Subcutaneous adipose tissue (tissue), 4 donors: ENCODE measurements around the gene OPCML. TPM values are rescaled to one million over a fixed set of nuclear protein-coding genes. Genes with fewer than 3 reads are reported as not detected.

Experiments
- total RNA-seq, 4 donors: library from RNA; depleted of rRNA; stranded (reverse); fragments of >200 nt; gene quantifications; one replicate each; pipeline ENCODE4 v1.1.0, GENCODE V29; 2016
- TF ChIP-seq, protein P1 (sequence below): fragments of 450-650 bp; IDR thresholded peaks from one replicate; pipeline ENCODE4 v1.5.1; 2016; ENCODE audit warnings: low read depth, mild to moderate bottlenecking, control low read depth, antibody characterized with exemption, moderate library complexity

The OPCML gene
- total RNA-seq, 4 donors from 2014 or later, result under 0.01 TPM; not detected in 3

DNA sequence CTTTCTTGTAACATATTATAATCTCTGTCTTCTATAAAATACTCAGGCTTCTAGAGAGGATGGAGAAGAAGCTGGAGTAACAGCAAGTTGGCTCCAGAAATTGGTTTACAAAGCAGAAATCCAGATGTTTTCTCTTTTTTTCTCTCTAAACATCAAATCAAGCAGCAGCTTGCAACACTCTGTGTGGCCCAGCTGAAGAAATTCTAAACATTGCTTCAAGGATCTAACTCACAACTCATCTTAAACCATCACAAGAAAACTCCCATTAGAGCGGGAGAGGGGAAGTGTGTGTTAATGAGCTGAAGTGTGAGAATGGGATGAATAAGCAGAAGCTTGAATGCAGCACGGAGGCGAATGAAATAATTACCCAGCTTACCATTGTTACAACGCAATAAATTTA, 146.5 kb downstream of the OPCML start:
- TF ChIP-seq, protein P1, sequence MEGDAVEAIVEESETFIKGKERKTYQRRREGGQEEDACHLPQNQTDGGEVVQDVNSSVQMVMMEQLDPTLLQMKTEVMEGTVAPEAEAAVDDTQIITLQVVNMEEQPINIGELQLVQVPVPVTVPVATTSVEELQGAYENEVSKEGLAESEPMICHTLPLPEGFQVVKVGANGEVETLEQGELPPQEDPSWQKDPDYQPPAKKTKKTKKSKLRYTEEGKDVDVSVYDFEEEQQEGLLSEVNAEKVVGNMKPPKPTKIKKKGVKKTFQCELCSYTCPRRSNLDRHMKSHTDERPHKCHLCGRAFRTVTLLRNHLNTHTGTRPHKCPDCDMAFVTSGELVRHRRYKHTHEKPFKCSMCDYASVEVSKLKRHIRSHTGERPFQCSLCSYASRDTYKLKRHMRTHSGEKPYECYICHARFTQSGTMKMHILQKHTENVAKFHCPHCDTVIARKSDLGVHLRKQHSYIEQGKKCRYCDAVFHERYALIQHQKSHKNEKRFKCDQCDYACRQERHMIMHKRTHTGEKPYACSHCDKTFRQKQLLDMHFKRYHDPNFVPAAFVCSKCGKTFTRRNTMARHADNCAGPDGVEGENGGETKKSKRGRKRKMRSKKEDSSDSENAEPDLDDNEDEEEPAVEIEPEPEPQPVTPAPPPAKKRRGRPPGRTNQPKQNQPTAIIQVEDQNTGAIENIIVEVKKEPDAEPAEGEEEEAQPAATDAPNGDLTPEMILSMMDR, result no peak

DNA sequence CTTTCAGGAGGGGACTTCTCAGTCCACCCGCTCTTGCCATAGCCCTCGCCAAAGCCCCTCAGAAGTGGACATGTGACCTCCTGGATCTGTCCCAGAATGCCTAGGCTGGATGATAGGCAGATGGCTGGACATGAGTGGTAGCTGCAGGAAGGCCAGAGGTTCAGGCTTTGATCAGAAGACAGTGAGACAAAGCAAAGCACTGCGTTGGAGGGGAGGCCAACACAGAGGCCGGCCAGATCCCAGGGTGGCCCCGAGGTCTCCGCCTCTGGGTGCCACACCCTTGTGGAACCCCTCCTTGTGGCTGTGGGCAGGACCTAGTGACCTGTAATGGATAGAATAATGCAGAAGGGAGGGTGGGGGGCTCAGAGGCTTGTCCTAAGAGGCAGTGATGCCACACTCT, 147.6 kb downstream of the OPCML start:
- TF ChIP-seq, protein P1, result no peak

DNA sequence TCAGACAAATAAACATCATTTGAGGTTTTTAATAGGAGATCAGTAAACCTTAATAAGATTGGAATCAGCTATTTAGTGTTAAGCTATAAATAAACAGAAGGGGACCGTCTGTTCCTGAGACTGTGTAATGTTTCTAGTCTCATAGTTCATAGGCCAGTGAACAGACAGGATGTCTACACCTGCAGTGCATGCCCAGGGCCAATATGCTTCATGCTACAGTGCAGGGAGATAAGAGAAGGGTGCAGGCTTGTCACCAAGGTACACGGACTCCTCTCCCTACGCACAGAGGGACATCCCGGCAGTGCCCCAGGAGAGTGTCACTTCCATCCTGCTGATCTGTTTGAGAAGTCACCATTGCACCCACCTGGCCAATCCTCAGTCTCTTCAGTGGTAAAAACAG, 148.6 kb downstream of the OPCML start:
- TF ChIP-seq, protein P1, result no peak

DNA sequence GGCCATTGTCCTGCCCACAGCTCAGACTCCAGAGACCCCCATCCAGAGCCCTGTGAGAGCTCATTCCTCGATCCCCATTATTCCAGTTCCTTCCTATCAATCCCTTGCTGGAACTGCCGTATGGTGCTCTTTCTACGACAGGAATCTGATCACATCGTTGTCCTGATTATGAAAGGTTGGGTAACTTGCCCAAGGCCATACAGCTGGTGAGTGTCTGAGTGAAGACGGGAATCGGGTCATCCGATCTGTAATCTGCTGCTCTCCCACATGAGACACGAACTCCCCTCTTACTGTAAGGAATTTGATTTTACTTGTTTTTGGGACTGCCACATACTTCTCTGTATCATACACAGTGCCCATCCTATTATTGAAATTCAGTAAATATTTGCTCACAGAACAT, 149.1 kb downstream of the OPCML start:
- TF ChIP-seq, protein P1, result no peak

DNA sequence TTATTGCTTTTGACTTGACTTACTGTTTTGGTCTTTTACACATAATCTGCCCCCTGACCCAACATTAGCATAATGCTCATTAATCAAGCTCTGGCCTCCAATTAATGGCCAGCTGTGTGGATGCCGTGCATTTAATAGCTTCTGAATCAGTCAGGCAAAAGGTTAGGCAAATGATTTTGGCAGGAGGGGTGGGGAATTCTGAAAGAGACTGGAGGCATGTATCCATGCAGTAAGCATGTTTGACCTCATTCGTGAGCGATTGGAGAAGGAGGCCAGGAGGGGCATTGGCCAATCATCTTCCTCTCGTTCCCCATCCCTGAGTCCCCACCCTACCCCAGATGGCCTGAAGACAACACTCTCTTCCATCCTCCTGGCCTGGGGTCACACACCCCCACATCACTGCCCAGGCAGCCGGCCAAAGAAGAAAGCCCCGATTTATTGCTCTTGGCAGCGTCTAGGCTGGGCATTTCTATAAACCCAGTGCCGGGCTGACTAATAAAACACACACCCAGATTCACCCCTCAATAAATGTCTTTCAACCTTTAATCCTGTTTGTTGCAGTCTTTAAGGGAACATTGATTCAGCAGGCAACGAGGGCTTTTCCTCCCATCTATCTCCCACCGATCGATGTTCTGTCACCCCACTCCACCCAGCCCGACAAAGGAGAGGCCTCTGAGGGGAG, 150.0 kb downstream of the OPCML start:
- TF ChIP-seq, protein P1, result no peak

- TF ChIP-seq, protein P1, result no peak
Observed at GRCh38 chr11:133381761-133382130, 150.6 kb downstream of the OPCML start.

DNA sequence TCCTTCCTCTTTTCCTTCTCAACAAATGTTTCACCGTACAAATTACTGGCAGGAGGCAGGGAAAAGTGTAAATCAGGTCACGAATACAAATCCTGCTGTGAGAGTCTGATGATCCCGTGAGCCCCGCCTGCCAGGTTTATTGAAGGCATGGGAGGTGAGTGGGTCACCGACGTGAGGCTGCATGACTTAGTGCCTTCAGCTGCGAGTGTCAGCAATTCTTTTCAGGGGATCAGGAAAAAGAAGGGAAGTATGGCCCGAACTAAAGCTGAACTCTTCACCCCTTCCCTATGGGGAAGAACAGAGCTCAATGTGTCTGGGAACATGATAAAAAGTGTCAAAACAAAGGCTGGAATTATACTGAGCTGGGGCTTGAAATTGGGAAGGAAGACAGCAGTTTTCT, 166.2 kb downstream of the OPCML start:
- TF ChIP-seq, protein P1, result no peak
